HK-2 (cell line): ENCODE data around the gene SEMA4G.

Experiments
- DNase-seq: peaks from one replicate; pipeline ENCODE4 v3.0.0-alpha.2; 2018; ENCODE audit not compliant: unreplicated experiment

The SEMA4G gene

GRCh38 chr10:100988166-100988565, 18.9 kb downstream of the SEMA4G start:
- no peak for DNase-seq

GRCh38 chr10:100989088-100989487, 19.8 kb downstream of the SEMA4G start:
- no peak for DNase-seq

GRCh38 chr10:100993986-100994708, 24.8 kb downstream of the SEMA4G start:
- no peak for DNase-seq

- DNase-seq, result no peak
Measured at GRCh38 chr10:100995181-100995580, 25.9 kb downstream of the SEMA4G start.

- DNase-seq, result peak; percentile 62
Measured at GRCh38 chr10:100996678-100997359, 27.5 kb downstream of the SEMA4G start.

DNA sequence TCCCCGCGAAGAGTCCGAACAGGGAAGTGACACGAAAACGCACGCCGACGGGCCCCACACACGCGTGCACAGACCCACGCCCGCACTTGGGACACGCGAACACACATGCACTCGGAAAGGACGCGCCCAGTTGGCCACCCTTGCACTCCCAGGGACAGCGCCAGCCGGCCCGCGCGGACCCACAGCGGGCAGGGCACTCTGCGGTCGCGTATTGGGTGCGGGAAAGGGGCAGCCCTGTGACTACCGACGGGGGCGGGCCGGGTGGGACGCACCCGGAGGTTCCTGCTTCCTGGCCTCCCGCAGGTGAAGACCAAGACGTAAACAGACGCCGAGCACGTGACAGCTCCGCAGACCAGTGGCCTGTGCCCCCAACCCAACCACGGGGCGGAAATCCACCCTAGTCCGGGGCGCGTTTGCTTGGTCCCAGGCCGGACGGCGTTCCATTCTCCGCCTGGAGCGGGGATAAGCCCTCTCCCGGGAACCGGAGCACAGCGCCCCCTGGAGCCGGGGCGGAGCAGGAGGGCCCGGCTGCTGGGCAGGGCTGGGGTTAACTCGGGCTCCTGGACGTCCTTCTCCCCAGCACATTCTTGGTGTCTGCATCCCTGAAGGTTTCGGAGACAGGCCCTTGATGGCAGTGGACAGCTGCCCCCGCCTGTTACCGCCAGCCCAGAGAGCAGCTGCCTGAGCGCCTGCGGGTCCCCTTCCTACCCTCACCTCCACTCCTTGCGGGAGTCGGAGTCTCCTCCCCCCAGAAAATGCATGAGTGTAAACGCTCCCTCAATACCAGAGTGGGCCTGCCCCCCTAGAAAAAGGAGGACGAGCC, 28.3 kb downstream of the SEMA4G start:
- DNase-seq, result peak; percentile 92

- peak; percentile 89 for DNase-seq
Measured at GRCh38 chr10:100998183-100998990, 29.1 kb downstream of the SEMA4G start.

DNA sequence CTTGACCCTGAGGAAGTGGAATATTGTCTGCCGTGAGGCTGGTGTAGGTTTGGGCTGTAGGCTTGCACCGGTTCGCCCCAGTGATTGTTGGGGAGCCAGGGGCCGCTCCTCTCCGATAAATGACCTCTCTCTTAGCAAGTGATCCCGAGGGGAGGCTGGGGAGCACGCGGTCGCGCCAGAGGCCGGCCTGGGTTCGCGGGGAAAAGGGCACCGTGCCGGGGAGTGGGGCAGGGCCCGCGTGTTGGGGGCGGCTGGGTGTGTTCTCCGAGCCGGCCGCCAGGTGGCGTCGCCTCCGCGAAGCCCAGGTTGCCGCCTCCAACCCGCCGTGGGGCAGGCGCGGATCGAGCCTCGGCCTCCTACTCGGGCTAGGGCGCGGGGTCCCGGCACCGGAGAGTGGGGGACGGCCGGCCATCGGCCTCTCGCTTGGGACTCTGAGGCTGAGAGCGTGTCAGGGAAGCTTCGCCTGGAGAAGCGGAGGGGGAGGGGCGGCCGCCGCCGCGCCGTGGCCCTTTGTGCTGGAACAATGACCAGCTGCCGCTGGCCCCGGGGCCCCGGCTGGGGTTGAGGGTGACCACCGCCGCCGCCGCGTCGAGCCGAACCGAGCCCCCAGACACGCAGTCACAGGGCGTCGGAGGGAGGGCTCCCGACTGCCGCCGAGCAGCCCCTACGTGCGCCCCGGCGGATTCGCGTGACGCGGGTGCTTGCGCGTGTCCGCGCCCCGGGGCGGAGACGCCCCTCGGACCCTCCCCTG, 29.9 kb downstream of the SEMA4G start:
- DNase-seq, result peak; percentile 85

DNA sequence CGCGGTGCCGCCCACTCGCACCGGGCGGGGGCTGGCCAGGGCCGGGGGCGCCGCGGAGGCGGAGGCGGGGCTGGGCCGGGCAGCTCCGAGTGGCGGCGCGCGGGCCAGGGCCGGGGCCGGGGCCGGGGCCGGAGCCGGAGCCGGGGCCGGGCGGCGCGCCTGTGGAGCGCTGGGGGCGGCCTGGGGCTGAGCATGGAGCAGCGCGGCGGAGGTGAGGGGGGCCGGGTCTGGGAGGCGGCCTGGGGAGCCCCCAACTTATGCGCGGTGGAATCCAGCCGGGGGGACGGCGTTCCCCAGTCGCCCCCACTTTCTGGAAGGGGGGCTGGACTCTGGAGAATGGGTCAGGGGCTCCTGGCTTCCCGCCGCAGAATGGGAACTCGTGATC, 30.4 kb downstream of the SEMA4G start, which contains the start of gene LZTS2:
LZTS2 (plus strand) TSS at position 67 of the 385 bp plus-strand sequence. CDS start 2,731 bp downstream, outside the sequence.
- no peak for DNase-seq

GRCh38 chr10:101000127-101000914, 31.0 kb downstream of the SEMA4G start:
- DNase-seq, result no peak

DNA sequence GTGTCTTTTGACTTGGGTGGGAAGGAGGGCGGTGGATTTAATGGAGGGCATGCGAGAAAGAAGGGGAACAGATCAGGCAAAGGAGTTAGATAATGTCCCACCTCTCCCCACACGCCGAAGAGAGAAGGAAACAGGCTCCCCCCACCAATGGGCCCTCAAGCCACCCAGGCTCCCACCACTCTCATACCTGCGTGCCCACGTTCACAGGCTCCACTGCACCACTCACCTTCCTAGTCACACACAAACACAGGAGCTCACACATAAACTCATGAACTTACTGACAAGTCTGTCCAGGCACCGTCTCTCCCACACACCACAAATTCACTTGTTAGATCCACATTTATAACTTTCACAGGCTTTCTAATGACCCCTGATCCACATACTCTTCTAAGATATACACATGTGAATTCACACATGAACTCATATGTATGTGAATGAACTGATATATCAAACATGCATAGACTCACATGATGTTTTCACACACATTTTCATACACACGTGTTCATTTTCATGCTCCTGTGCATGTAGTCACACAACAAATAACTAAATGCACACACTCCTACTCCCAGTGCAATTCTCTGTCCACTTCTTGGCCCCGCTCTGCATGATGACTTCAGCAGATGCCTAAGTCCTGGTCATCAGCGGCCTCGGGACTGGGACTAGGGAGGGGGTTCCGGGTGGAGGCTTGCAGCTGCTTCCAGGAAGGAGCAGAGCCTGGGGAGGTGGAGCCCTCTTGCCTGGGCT, 31.8 kb downstream of the SEMA4G start:
- peak; percentile 74 for DNase-seq

- DNase-seq, result no peak
Measured at GRCh38 chr10:101001659-101002035, 32.3 kb downstream of the SEMA4G start.

- DNase-seq, result no peak
Measured at GRCh38 chr10:101002456-101002855, 33.2 kb downstream of the SEMA4G start.

DNA sequence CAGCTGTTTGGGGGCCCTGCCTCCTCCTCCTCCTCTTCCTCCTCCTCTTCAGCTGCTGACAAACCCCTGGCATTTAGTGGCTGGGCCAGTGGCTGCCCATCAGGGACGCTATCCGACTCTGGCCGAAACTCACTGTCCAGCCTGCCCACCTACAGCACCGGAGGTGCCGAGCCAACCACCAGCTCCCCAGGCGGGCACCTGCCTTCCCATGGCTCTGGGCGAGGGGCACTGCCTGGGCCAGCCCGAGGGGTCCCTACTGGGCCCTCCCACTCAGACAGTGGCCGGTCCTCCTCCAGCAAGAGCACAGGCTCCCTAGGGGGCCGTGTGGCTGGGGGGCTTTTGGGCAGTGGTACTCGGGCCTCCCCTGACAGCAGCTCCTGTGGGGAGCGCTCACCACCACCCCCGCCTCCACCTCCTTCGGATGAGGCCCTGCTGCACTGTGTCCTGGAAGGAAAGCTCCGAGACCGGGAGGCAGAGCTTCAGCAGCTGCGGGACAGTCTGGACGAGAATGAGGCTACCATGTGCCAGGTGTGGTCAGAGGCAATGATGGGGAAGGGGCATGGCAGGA, 34.4 kb downstream of the SEMA4G start:
- DNase-seq, result no peak

DNA sequence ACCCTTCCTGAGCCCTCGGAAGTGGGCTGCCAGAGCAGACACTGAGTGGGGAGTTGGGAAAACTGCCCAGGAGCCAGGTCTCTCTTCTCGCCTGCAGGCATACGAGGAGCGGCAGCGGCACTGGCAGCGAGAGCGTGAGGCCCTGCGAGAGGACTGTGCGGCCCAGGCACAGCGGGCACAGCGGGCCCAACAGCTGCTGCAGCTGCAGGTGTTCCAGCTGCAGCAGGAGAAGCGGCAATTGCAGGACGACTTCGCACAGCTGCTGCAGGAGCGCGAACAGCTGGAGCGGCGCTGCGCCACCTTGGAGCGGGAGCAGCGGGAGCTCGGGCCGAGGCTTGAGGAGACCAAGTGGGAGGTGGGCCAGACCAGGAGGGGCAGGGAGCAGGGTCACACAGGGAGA, 36.1 kb downstream of the SEMA4G start:
- no peak for DNase-seq

- DNase-seq, result no peak
Measured at GRCh38 chr10:101005869-101006567, 36.7 kb downstream of the SEMA4G start.

DNA sequence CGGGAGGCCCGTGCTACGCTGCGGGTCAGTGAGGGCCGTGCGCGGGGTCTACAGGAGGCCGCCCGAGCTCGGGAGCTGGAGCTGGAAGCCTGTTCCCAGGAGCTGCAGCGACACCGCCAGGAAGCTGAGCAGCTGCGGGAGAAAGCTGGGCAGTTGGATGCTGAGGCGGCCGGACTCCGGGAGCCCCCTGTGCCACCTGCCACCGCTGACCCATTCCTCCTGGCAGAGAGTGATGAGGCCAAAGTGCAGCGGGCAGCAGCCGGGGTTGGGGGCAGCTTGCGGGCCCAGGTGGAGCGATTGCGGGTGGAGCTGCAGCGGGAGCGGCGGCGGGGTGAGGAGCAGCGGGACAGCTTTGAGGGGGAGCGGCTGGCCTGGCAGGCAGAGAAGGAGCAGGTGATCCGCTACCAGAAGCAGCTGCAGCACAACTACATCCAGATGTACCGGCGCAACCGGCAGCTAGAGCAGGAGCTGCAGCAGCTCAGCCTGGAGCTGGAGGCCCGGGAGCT, 37.3 kb downstream of the SEMA4G start:
- no peak for DNase-seq

DNA sequence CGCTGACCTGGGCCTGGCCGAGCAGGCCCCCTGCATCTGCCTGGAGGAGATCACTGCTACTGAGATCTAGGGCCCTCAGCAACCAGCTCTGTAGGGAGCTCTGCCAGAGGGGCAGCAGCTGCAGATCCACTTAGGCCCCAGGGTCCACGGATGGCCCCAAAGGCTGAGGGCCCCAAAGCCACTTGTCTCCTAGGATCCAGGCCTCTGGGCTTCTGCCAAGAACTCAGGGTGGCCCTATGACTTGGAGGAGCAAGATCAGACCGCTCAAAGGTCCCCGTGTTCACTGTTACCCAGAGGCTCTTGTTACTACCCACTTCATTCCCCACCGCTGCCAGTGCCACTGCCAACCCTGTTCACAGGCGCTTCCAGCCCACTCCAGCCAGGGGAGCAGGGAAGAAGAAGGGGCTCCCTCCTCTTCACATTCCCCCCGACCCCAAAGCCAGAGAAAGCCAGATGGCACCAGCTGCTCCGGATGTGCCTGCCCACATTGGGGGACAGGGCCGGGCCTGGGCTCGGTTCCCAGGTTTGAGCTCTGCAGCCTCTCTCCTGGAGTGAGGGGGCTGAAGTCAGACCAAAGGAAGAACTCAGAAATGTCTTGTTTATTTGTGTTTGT, 37.9 kb downstream of the SEMA4G start:
- no peak for DNase-seq
